ENCODE results near the gene GAB4. TPM values are rescaled to one million over a fixed set of nuclear protein-coding genes. Genes with fewer than 3 reads are reported as not detected.
"Not testable (repeated sequence)": the region's sequence is repeated elsewhere in the genome, so short reads cannot be mapped to it uniquely, and the experiment has no call there.

GAB4 gene
- total RNA-seq, 4 donors from 2014 or later = not detected

DNA sequence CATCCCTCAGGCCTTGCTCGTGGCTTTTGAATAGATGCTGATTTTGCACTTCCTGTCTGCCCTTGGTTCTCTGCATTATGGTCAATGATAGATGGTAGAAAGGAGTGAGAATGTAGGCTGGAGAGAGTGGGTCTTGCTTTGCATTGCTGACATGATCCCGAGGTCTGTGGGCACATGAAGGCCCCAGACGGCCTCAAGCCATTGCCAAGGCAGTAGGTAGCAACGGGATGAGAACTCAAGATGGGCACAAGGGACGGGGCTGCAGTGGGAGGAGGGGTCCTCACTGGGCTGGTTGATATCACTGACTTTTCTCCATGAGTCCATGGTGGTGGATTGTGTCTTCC lies 54.0 kb downstream of the GAB4 start:
- no peak for DNase-seq (ENCODE audit: low spot score)
- ATAC-seq (ENCODE audit: low FRiP score) = no peak
- TF ChIP-seq, protein P1, sequence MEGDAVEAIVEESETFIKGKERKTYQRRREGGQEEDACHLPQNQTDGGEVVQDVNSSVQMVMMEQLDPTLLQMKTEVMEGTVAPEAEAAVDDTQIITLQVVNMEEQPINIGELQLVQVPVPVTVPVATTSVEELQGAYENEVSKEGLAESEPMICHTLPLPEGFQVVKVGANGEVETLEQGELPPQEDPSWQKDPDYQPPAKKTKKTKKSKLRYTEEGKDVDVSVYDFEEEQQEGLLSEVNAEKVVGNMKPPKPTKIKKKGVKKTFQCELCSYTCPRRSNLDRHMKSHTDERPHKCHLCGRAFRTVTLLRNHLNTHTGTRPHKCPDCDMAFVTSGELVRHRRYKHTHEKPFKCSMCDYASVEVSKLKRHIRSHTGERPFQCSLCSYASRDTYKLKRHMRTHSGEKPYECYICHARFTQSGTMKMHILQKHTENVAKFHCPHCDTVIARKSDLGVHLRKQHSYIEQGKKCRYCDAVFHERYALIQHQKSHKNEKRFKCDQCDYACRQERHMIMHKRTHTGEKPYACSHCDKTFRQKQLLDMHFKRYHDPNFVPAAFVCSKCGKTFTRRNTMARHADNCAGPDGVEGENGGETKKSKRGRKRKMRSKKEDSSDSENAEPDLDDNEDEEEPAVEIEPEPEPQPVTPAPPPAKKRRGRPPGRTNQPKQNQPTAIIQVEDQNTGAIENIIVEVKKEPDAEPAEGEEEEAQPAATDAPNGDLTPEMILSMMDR (IDR thresholded peaks at IDR 0.05) = no peak

DNA sequence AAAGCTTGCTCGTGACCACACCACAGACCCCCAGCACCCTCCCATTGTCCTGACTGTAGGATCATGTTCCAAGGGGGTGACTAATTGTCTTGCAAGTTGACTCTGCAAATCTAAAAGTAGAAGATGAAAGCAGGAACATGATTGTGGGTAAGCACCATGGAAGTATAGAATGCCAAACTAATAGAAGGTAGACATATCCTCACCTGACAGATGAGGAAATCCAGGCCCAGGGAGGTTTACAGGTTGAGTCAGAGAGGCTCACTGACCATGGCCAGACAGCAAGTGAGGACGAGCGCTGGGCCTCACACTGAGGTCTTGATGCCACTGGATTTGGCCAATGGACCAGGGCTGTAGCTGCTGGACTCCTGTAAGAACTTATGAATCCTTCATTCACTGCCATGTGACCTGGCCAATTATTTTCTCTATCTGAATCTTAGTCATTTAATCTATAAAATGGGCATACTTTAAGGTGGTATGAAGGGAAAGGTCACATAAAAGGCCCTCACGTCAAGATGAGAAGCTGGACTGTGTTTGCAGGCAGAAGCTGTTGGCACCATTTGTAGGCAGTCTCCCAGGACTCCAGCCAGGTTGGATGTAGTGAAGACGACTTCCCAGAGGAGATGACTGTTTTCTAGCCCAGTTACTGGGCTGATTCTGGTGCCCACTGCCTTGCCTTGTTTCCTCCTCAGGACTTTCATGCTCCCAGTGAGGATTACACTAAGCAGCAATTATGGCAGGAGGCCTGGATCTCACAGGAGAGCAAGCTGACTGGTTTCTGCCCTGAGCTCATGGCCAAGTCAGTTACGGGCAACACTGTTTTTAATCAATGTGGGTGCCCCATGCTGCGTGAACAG lies 54.6 kb downstream of the GAB4 start:
- TF ChIP-seq, protein P1 (IDR thresholded peaks at IDR 0.05) = no peak
- ATAC-seq (ENCODE audit: low FRiP score) (no peak), DNase-seq (ENCODE audit: low spot score) (no peak)

DNA sequence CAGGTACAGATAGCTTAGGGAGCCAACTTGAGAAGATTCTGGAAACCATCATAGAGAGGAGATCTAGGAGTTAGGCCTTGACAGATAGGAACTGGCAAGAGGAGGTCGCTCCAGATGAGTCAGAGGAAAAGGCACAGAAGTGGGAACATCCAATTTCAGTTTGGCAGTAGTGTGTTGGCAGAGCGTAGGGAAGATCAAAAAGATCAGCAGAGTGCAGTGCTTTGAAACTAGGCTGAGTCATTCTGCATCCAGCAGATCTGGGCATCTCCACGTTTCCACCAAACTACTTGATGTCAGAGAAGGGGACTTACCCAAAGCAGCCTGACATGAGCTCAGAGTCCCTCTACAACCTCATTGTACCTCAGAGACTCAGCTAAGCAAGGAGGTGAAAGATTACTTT lies 58.5 kb downstream of the GAB4 start:
- peak; percentile 59 for ATAC-seq (ENCODE audit: low FRiP score)
- TF ChIP-seq, protein P1 (IDR thresholded peaks at IDR 0.05) = no peak
- no peak for DNase-seq (ENCODE audit: low spot score)

DNA sequence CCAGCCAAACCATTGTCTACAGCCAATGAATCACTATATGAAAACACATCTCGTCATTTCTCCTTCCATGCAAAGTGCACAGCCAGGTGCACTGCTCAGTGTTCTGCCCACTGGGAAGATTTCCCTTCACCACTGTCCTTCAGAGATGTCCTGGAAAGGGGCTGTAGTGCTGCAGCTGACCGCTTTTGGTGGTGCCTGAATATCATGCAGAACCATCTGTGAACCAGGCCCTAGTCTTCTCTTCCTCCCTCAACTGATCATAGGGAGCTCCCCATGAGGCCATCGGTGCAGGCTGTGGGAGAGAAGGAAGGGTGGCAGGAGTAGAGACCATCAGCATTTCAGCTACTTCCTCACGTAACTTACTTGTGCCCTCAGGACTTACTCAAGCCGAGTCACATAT lies 70.2 kb downstream of the GAB4 start:
- ATAC-seq (ENCODE audit: low FRiP score) (no peak), DNase-seq (ENCODE audit: low spot score) (no peak)
- TF ChIP-seq, protein P1 (IDR thresholded peaks at IDR 0.05) = no peak

DNA sequence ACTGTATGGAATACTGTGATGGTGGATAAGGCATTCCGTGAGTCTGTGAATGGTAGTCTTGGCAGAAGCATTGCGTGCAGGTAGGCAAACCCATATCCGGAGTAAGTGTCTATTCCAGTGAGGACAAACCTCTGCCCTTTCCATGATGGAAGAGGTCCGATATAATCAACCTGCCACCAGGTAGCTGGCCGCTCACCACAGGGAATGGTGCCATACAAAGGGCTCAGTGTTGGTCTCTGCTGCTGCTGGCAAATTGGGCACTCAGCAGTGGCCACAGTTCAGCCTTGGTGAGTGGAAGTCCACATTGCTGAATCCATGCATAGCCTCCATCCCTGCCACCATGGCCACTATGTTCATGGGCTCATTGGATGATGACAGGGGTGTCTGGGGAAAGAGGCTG lies 70.8 kb downstream of the GAB4 start:
- DNase-seq (ENCODE audit: low spot score); ATAC-seq (ENCODE audit: low FRiP score): not testable (repeated sequence)

DNA sequence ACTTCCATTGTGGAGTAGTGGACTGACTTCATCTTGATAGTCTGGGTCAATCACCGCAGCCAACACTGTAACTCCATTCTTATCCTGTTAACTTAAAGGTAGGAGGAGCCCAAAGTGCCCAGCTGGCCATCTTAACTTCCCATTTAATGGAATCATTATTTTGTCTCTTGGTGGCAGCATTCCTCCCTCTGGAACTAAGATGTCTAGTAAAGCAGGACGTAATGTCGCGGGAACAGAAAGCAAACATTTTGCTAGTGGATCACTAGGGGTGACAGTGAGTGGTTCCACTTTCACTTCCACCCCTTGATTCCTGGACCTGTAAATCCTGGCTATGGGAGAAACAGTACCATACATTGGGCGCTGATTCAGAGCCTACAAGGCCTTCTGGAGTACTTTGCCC lies 71.4 kb downstream of the GAB4 start:
- DNase-seq (ENCODE audit: low spot score) = no peak
- TF ChIP-seq, protein P1 (IDR thresholded peaks at IDR 0.05) = no peak

DNA sequence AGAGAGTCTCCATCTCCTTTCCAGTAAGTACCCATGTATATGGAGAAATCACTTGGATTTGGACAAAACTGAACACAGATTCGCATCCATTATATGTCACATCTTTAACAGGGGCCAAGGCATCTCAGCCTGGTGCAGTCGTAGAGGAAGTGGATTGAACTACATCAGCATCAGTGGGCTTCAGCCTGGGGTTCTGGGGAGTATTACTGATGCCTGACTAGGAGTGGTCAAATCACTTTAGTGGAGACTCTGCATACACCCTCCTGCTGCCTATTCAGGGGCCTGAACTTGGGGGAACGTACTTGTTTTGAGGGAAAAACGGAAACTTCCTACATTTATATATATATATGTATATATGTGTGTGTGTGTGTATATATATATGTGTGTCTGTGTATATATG lies 72.8 kb downstream of the GAB4 start:
- no peak for ATAC-seq (ENCODE audit: low FRiP score)
- no peak for DNase-seq (ENCODE audit: low spot score)
- TF ChIP-seq, protein P1 (IDR thresholded peaks at IDR 0.05) = no peak

More for the DNA sequence above, 71.4 kb downstream of the GAB4 start:
- ATAC-seq (ENCODE audit: low FRiP score) = no peak

Data from omental fat pad (tissue), 4 donors.